LHCN-M2 (cell line): ENCODE results near the gene ITGA5. TPM values are rescaled to one million over a fixed set of nuclear protein-coding genes. Genes with fewer than 3 reads are reported as not detected.

Source experiments
- DNase-seq: peaks from one replicate; pipeline ENCODE4 v3.0.0-alpha.2; 2012; ENCODE audit warnings: low read depth
- total RNA-seq: library from RNA; depleted of rRNA; stranded (reverse); fragments of >200 nt; gene quantifications from 2 replicates; pipeline ENCODE4 v1.2.3, GENCODE V29; 2014

Gene ITGA5
- total RNA-seq, 1 experiment from 2014 or later, result 202 TPM

DNA sequence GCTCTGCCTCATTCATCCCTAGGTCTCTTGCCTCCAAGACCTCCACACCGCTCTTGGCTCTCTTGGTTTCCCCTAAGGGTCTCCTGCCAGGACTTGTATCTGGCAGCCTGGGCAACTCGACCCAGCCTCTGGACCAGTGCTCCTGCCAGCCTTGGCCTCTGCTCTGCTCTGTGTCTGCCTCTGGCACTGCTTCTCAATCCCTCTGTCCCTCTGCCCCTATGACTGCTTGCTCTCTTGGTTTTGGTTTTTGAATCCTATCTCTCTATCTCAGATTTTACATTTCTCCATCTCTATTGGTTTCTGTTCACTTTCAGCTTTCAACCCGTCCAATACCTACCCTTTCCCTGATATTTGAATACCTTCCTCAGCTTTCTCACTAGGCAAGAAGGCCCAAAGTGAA lies 6.3 kb downstream of the ITGA5 start:
- no peak for DNase-seq

DNA sequence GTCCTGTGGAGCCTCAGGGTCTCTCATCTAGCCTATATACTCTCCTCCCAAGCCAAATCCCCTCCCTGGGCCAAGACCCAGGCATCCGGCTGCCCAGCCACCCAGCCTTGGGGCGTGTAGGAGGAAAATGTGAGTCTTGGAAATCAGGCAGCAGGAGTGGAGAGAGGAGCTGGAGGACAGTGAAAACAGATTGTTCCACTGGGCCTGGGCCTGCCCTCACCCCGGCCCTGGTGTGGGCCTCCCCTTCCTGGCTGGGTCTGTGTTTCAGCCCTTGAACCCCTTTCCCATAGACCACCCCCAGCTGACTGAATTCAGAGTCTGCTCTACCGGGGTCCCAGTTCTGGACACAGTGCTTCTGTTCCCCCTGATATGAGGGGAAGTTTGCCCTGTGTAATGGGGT lies 6.7 kb downstream of the ITGA5 start:
- DNase-seq, result no peak

DNA sequence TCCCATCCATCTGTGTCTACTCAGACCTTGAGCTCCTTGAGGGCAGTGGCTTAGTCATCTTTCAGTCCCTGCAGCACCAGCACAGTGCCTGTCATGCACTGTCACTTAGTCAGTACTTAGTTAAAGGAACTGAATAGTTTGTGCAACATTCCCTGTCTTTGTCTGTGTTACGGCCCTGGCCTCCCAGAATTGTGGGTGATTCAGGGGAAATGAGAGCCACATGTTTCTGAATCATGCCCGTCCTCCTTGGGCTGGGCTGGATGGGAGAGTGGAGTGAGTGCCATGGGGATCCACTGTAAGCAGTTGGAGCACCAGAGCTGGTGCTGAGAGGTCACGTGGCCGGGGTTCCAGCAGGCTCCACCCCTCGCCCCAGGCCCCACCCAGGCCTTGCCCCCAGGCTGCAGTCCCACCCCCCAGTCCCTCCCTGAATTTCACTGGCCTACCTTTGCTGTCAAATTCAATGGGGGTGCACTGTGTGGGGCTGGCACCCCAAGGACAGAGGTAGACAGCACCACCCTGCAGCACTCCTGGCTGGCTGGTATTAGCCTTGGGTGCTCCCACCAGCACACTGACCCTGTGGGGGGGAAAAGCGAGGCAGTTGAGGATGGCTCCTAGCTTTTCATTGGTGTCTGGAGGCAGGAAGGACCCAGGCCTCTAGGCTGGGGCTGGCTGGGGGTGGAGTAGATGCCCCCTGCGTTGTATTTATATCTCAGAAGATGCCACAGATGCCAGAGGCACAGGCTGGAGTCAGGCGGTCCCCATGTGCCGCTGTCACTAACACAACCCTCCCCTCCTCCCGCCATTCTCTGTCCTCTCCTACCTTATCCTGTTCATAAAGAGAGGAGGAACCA lies 7.5 kb downstream of the ITGA5 start:
- peak; percentile 97 for DNase-seq

DNA sequence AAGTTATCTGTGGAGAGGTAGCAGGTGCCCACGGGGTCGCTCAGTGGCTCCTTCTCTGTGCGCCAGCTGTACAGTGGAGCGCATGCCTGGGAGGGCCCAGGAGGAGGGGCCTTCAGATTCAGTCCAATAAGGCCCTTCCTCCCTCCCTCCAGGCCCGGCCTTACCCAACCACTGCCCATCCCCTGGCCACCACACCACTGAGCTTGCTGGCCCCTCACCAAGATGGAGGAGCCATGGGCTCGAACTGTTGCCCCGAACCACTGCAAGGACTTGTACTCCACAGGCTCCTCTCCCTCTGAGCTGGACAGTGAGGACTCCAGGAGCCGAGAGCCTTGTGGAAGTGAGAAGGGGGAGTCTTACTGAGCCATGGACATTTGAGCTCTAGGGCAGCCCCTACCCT lies 9.8 kb downstream of the ITGA5 start:
- no peak for DNase-seq

DNA sequence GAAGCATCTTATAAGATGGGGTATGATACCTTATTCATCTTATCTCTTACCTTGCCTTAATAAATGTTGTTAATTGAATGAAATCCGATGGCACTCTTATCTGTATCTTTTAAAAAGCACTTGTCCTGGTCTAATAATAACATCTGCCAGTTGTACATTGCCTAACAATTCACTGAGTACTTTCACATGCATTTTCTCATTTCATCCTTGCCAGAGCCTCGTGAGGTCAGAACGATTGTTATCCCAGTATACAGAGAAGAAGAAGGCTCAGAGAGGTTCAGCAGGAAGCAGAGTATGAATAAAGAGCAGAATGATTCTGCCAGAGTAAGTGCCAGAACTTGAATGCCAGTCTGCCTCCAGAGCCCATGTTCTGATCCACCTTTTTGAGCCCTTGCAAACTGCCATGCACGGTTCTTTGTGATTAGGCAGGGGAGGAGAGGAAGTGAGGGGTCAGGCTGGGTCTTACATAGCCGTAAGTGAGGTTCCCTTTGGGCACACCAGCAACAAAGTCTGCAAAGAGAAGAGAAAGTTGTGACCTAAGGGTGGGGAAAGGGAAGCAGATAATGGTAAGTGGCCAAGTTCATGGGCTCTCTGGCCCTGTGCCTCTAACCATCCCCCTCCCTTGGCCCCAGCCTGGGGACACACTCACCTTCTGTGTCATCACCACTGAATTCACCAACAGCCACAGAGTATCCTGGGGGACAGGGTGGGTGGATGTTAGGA lies 11.7 kb downstream of the ITGA5 start:
- DNase-seq, result no peak

DNA sequence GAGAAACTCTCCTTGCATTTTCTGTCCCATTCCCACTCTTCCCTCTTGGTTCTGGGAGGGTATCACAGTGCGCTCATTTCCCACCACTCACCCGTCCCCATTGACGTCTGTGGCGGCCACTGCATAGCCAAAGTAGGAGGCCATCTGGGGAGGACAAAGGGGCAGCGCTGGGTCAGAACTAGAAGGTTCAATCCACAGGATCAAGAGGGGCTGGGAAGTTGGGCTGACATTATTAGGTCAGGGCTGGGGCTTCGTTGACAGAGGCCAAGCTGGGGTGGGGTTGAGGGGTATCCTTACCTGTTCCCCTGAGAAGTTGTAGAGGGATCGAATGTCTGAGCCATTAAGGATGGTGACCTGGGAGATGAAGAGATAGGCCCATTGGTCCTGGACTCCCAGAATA lies 13.5 kb downstream of the ITGA5 start:
- no peak for DNase-seq

DNA sequence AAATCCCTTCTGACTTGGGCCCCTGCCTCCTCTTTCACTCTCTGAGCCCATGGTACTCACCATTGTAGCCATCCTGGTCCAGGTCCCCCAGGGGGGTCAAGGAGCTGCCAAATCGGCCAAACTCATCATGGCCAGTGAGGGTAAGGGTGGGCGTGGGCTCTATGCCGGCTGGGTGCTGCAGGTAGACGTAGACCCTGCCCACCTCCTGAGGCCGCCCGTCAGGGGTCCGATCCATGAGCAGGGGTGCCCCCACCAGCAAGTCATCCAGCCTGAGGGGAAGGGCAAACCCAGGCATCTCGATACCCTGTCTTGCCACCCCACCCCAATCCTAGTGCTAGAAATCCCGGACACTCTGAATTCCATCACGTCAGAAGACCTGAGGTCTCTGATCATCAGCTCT lies 14.0 kb downstream of the ITGA5 start:
- no peak for DNase-seq

DNA sequence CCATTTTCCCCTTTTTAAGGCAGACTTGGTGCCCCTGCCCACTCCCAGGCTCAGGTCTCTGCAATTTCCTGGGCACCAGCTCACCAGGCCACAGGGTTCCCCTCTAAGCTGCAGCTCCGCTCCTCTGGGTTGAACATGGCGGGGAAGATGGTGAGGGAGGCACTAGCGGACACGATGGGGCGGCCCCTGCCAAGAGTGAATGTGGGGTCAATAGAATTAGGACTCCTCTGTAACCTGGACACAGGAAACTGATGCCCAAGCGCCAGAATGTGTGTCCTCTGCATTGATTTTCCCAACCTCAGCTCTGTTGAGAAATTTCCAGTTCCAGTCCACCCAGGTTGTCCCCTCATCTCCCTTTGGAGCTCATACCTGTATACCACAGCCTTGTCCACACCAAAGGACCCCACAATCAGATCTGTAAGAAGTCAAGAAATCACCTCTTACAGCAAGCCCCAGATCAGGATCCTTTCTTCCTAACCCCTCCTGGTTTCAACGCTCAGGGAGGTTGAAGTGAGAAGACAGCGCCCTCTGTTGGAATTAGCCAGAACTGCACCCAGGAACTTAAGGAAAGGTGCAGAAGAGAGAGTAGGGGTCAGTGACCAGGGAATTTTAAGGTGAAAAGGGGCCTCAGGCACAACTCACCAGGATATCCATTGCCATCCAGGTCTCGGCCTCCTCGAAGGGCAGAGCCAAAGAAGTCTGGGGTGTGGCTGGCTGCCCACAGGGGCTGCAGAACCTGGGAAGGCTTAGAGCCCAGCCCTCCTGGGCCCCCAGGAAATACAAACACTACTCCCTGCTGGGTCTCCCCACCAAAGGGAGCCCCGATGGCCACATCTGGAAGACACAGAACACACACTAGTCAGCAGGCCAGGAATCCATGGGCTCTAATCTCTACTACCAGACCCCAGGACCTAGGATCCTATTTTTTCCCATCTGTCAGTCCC lies 14.7 kb downstream of the ITGA5 start:
- DNase-seq, result peak; percentile 50

DNA sequence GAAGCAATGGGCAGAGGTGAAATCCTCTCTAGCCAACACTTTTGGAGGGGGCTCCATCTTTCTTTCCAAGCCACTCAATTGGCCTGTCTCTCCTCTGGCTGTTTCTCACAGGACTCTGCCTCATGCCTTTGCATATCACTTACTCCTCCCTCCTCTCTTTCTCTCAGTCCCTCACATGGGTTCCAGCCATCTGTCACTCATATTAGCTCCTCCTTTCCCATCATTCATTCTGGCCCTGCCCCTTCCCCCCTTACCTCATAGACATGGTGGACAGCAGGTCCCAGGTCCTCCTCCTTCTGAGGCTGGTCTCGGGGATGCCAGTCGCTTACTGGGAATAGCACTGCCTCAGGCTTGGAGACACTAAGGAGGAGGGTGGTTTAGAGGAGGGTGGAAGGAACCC lies 17.9 kb downstream of the ITGA5 start:
- DNase-seq, result no peak

DNA sequence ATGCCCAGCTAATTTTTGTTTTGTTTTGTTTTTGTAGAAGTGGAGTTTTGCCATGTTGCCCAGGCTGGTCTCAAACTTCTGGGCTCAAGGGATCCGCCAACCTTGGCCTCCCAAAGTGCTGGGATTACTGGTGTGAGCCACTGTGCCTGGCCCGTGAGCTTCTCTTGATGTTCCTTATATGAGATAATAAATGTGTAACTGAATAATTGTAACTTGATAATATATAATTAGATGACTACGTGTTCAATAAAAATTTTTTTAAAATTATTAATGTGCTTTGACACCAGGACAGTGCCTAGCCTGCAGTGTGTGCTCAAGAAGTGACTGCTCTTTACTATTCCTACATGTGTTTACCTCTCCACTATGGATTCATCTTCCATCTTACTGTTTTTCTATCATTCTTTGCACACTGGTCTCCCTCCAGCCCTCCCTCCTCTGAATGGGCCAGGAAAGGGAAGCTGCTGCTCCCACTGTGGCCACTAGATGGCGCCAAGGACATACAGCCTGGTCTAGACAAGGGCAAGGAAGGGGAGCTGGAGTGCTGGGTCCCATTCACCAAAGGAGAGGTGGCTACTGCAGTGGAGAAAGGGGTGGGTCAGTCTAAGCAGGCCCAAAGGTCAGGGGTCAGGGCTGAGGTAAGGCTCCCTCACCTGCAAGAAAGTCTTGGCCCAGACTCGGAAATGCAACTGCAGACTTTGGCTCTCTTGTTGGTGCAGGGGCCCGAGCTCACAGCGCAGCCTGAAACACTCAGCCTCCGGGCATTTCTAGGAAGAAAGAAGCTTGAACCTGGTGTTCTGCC lies 19.9 kb downstream of the ITGA5 start:
- DNase-seq, result peak; percentile 81

DNA sequence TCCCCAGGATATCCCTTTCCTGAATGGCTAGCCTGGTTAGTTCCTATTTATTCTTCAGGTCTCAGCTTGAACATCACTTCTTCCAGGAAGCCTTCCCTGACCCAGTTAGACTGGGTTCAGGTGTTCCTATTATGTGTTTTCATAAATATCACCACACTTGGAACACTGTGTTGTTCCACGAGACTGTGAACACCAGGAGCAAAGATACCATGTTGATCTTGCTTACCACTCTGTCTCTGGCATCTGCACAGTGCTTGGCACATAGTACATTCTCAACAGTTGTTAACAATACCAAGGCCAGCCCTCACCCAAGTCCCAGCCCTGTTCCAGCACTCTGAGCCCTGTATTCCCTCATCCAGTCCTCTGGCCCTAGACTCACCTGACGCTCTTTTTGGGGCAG lies 20.8 kb downstream of the ITGA5 start:
- DNase-seq, result no peak

DNA sequence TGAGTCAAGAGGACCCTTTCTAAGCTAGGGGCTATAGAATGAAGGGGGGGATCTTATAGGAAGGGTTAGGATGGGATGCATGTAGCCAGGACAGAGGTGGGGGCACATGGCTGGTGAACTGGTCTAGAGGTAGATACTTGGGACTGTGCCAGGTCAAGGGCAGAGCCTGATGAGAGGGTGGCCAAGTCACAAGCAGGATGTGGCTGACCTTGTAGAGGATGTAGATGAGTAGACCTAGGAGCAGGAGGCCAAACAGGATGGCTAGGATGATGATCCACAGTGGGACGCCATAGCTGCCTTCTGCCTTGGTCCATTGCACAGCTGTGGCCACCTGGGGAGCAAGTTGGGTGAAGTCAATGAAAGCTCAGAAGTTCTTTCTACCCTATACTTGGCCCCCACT lies 21.9 kb downstream of the ITGA5 start:
- DNase-seq, result no peak

DNA sequence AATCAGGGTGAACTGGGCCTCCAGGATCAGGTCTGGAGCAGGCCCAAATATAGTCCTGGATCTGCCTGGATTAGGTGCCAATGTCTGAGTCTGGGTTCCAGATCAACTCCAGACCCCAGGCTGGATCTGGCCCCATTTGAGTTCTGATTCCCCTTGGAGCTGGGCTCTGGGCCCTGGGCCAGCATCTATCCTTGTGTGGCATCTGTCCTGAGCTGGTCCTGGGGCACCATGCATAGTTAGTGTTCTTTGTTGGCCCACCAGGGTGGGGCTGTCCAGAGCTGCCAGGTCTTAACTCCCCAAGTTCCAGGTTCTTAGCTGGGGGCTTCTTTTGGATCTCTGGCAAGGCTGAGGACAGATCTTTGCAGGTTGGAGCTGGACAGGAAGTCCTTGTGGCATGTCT lies 23.5 kb downstream of the ITGA5 start:
- no peak for DNase-seq

DNA sequence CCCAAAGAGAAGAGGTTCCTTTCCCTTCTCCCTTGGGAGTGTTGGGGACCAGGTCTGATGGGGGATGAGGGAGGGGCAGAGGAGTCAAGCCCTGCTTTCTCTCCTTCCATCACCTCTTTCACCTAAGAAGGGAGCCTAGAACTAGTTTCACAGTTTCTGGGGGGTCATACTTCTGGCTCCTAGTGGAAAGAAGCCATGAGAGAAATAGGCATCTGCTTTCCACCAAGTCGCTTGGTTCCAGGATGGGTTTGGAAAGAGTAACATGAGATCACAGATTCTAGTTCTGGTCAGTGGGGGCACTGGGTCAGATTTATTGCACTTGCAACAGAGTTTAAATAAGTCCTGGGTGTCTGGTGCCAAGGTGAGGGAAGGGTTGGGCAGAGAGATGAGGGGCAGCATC lies 24.1 kb downstream of the ITGA5 start:
- DNase-seq, result no peak

DNA sequence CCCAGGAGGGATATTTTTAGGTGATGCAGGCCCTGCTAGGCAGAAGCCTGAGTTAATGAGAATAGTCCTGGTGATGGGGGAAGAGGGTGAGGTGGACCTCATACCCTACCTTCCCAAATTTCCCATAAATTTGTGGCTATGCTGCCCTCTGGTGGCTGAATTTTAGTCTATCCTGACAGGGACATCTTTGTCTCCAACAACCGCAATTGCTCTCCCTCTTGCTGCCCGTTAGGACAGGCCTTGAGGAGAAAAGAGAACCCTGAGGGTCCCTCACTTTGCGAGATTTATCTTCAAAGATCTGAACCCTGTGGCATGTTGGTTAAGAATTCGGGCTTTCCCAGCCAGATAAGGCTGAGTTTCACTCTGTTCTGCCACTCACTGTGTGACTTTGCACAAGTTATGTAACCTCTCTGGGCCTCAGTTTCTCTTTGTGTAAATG lies 24.8 kb downstream of the ITGA5 start:
- peak; percentile 68 for DNase-seq

DNA sequence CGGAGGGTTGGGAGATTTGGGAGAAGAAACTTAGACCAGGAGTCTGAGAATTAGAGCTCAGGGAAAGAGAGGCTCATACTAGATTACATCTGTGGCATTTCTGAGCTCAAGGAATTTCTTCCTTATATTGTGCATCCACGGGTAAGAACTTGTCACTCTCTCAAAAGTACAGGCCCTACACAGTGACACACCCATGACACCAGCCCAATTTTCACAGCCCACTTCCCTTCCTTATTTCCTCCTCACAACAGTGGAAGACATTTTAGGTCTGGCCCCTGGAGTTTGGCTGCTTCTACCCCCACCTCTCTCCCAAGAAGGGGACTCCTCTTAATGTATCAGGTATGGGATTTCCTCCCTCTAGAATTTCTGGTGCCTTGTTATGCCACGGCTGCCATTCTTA lies 25.3 kb downstream of the ITGA5 start:
- DNase-seq, result no peak

DNA sequence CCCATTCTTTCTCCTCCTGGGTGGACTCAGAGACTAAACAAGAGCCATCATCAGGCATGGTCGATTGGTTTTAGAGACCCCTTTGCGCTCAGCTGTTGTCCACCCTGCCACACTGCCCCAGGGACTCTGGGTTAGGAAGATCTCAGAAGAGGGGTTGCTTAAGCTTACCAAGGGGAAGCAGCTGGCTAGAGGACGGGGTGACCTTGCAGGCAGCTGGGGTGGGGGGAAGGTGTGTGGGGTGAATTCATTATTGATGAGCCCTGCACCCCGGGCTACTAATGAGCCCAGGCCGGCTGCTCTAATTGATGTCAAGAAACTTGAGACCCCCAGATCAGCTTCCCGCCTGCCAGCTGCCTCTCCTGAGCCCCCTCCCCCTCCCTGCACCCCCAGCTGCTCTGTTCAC lies 25.9 kb downstream of the ITGA5 start:
- no peak for DNase-seq

DNA sequence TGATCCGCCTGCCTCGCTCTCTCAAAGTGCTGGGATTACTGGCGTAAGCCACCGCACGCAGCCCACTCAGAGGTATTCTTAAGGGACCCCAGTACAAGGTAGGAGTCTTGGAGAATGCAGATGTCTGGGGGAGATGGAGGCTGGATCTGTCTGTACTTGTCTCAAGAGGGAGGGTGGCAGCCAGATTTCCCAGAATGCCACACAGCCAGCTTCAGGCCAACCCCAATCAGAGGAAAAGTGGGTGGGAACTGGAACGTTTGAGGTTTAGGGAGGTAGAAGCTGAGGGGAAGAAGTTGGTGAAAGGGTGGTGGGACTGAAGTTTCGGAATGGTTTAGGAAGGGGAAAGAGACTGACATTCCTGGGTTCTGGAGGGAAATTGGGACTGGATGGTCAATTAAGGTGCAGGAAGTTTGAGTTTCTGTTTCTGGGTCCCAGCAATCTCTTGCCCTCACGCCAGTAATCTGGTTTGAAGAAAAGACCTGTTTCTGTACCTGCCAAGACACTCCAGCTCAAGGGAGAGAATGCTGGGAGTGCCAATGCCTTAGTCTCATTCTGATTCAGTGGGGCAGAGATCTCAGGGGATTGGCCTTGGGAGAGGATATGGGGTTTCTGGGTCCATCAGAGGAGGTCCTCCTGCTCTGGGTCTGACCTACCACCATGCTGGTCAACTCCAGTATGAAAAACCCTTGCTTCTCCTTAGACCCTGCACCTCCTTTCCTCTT lies 26.4 kb downstream of the ITGA5 start:
- DNase-seq, result no peak

DNA sequence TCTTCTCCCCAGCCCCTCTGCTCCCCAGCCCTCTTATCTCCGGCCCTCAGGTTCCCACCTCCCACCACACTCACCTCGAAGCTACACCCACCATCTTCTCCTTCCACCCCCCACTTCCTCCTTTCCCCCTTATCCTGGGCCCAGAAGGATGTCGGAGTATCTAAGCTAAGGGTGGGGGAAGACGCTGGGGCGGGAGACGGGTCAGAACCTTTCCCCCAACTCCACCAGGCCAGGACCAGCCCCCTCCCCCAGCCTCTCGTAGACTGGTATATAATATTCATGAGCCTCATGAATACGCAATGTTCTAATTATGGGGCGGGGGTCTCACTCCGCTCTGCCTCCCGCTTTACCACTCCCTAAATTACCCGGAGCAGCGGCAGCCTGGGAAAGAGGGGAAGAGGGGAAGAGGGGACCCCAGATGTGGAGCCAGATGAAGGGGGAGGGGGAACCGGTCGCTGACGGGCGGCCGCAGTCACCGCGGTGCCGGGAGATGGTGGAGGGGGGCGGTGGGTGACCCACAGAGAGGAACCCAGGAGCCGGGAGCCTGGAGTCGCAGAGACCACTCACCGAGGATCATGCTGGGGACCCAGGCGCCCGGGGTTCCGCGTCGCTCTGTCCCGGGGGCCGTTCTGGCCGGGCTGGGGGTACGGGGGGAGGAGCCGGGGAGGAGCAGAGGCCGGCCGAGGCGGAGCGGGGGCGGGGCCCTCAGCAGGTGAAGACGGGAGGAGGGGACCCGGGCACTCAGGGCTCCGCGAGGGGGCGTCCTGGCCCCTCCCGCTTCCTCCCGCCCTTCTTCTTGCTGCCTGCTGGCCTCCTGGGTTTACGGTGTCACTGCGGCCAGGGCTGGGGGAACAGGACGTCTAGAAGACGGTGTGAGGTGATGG lies 28.2 kb downstream of the ITGA5 start:
- DNase-seq, result no peak
